Hematopoietic multipotent progenitor cell (in vitro differentiated cells): ENCODE data around the gene B3GAT3. TPM values are rescaled to one million over a fixed set of nuclear protein-coding genes. Genes with fewer than 3 reads are reported as not detected.
A peak's percentile ranks its signal among the peaks of the same experiment; 100 is the strongest.
"Not testable (repeated sequence)": the region's sequence is repeated elsewhere in the genome, so short reads cannot be mapped to it uniquely, and the experiment has no call there.

ENCODE experiments used
- DNase-seq, 3 donors: peaks; one replicate each; pipeline ENCODE4 v3.0.0-alpha.2; 2011 to 2015; ENCODE audit warnings: low read depth in 2 of 3, low spot score in 2 of 3
- small RNA-seq: library from RNA; depleted of rRNA; stranded (forward); fragments of <200 nt; gene quantifications from one replicate; pipeline ENCODE3, GENCODE V24; 2012
- total RNA-seq: library from RNA; depleted of rRNA; stranded (reverse); fragments of >200 nt; gene quantifications from one replicate; pipeline ENCODE4 v1.2.3, GENCODE V29; 2012

The B3GAT3 gene
- total RNA-seq, 1 donor: 36.4 TPM

DNA sequence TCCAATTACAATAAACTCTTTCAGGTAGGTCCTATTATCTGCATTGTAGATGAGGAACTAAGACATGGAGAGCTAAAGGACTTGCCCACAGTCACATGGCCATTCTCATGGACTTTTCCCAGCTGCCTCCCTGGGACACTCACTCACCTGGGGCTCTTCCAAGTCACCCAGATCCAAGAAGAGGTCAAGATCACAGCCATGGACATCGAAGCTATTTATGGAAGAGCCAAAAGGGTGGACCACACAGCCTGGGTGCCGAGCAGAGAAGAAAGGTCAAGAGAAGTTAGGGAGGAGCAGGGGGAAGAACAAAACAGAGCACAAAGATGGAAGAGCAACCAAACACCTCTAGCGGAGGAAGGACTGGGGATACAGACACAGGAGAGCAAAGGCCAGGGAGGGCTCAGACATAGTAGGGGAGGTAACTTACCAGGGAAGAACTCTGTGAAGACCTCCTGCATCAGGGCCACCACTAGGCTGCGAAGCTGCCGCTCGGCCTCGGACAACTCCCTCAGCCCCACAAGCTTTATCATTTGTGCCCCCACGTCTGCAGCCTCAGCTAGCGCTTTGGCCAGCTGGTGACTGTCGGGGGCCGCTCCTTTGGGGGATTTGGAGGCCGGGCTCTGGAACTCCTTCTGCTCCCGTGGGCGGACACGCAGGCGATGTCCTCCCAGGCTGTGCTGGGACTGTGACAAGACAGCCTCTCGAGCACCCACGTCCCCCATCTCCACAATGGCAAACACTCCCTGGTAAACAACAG, 40.6 kb downstream of the B3GAT3 start:
- no peak for DNase-seq

DNA sequence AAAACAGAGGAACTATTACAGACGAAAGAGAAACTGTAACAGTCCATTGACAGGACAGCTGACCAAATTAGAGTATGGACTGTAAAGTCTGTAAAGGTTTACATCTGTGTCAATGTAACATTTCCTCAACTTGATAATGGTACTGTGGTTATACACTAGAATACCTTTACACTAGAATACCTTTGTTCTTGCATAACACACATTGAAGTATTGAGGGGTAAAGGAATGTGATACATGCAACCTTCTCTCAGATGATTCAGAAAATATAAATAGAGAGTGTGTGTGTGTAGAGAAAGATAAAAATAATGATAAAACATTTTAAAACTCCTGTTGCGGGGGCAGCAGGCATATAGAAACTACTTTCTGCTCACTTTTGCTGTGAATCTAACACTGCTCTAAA, 42.5 kb downstream of the B3GAT3 start:
- no peak for DNase-seq

DNA sequence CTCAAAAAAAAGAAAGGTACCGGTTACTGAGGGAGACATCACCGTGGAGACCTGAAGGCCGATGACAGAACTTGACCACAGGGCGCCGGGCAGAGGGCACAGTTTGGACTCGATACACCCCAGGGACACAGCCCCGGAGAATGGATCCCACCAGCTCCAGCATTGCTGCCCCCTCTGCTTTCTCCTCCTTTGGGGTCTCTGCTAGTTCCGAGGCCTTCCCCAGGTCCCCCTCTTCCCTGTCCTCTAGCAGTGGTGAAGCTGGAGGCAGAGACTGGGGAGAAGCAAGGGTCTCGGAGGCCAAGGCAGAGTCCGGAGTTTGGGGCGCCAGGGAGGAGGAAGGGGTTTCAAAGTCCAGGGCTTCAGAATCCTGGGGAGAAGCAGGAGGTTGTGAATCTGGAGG, 43.2 kb downstream of the B3GAT3 start:
- DNase-seq: no peak

DNA sequence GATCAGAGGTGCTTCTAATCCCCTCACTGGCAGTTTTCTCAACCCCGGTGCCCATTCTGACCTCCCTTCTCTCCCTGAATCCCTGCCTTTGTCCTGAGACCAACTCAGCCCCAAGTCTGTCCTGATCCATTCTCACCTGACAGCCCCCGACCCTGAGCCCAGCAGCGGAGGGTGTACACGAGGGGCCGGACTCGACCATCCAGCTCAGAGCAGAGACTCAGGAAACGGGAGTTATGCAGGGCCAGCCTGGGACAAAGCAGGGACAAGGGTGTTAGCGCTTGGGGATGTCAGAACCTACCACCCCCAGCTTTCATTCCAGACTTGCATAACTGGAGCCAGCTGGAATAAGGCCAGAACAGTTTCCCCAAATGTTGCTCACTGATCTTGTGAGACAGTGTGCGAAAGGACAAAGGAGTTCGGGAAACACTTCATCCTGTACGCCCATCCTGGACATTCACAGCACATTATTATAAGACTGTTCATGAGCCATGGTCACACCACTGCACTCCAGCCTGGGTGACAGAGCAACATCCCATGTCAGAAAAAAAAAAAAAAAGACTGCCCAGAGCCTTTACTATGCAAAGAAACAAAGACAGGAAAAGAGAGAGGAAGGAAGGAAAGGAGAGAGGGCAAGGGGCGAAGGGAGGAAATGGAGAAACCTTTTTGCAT, 44.6 kb downstream of the B3GAT3 start:
- DNase-seq: no peak

DNA sequence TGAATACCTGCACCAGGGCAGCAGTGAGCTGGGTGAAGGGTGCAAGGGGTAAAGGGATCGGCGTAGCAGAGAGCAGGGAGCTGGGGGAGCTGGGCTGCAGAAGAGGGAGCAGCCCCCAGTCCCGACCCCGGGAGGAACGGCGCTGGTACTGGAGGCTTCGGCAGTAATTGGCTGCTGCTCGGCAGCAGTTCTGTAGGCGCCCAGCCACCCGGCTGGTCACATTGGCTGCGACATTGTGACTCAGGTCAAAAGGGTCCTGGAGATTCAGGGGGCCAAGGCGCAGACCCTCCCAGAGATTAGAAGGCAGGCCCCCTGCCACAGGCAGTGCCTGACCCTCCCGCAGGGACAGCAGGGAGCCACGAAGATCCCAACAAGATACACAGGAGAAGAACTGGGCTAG, 45.9 kb downstream of the B3GAT3 start:
- no peak for DNase-seq

DNA sequence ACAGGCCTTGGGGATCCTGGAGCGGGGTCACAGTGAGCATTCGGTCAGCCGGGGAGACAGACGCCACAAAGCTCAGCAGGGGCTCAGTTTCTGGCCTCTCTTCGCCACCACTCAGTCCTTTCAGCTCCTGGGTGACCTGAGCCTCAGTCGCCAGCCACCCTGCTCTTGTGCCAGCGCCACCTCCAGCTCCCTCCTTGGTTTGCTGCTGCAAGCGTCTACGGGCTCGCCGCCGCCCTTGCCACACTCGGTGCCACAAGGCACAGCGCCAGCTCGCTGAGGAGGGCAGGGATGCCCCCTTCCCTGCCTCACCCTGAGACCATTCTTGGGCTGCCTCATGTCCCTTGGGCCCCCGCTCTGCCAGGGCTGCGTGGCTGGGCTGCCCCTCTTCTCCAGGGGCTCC, 46.6 kb downstream of the B3GAT3 start:
- no peak for DNase-seq

DNA sequence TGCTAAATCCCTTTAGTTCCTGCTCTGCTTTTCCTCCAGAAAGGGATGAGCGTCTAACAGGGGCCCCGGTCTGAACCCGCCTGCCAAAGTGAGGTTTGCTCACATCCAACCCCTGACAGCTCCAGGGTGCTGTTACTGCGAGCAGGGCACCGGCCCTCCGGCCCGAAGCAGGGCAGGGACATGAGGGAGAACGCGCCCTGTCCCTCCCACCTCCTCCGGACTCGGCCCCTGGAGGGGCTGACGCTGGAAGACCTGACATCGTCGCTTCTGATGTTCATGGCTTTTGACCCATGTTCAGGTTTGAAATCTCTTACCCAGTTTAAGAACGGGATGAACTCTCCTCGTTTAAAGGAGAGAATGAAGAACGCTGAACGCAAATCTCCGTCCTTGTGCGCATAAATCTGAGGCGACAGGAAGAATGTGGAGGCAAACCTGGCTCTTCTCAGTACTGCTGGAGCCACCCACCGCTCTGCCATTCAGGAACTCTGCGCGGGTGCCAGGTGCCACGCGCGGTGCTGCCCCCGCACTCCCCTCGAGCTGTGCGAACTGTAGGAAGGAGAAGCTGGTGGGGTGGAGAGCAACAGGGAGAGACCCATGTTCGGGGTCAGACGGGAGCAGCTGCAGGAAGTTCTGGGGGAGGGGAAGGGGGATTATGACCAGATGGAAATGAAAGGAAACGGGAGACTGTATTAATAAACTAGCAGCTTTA, 47.3 kb downstream of the B3GAT3 start:
- DNase-seq: no peak

DNA sequence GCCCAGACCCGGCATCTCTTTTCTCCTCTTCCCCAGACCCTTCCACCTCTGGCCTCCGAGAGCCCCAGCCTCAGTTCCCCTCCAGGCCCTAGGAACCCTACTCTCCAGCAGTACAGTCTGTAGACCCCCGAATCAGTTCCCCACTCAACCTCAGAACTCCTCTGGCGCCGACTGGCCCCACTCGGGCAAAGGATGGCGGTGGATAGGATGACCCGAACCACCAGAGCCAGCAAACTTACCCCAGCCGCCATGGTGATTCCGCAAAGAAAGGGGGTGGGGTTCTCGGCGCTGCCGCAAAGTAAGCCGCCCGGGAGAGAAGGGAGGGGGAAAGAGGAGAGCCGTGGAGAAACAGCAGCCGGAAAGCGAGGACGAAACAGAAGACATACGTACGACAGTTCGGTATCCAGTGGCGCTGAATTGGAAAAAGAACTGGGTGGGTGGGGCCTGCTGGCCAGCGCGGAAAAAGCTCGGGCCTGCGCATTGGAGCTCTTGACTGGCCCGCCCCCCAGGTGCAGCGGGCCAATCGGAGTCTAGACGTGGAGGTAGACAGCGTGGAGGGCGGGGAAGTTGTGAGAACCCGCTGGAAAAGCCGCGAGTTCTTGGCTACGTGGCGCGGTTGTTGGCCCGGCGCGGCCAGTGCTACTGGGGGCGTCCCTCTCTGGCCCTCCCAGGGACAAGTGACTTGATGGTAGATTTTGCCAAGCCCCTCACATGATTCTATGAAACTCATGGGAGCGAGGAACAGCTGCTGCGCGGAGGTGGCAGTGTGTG, 48.0 kb downstream of the B3GAT3 start, which contains the start of gene EEF1G:
Gene EEF1G (minus strand): TSS at position 300 of the 771 bp plus-strand sequence. CDS start 49 bp downstream, at position 251.
- peak; percentile 91 to 100 (median 99) for DNase-seq

DNA sequence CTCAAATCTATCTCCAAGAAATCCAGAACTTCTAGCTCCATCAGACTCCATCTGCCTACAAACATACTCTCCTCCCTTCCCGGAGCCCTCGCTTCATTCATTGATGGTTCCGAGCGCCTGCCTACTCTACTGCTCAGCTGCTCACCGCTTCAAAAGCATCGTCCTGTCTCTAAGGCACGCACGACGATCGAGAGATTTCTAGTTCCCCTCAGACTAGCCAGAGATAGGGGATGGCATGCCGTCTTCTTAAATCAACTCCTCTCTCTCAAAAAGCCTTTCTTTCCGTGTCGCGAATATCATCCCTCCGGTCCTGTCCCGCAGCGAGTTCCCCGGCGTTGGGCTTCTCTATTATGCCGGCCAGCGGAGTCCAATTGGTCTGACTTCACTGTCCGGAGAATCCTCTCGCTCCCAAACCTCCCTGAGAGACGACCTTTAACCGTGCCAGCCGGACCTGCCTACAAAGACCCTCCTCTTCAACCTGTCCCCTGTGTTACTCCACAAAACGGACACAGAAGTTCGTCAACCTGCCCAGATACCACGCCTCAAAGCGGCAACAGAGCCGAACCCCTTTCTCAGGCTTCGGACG, 48.7 kb downstream of the B3GAT3 start:
- peak in 1 of 3 donors; percentile 39 for DNase-seq

DNA sequence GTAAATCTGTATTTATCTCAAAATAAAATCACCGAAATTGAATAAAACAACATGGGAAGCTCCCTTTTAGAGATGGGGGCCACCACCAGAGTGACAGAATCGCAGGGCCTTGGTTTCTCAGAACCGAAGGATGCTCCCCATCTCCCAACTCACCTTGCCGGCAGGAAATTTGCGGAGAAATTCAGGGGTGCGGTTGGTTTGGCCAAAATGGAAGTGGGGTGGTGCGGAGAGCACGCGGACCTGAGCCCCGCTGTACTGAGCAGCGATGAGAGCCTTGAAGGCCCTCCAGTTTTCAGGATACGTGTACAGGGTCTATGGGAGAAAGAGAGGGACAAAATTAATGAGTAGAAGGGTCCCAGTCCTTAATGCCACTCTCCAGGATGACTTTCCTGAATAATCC, 49.4 kb downstream of the B3GAT3 start:
- no peak for DNase-seq

DNA sequence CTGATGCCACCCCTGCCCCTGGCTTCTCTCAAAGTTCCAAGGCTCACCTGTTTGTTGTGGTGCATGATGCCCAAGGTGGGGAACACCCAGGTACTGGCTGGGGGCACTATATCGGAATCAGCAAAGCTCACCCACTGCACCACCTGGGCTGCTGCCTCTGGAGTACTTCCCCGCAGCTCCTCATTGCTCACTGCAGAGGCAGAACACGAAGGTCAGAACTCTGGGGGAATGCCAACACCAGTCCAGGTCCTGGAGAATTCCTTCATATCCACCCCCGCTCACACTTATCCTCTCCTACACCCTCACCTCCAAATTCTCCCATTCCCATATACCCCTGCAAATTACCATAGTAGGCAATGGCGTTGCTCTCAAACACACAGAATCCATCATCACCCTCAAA, 50.3 kb downstream of the B3GAT3 start:
- DNase-seq: not testable (repeated sequence)

DNA sequence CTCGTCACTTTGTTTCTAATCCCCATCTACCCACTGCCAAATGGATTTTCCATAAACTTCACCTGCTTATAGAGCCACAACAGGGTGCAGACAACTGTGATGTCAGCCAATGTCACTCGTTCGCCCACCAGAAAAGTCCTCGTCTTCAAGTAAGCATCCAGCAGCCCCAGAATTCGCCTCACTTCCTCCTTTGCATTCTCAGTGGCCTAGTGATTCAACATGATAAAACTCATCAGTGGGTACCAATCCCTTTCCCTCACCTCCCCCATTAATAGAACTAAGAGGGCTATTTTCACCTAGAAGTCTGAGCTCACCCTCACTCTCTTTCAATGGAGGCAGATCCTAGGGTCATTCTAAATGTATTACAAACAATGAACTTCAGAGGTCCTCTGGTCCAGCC, 50.9 kb downstream of the B3GAT3 start:
- not testable (repeated sequence) for DNase-seq

DNA sequence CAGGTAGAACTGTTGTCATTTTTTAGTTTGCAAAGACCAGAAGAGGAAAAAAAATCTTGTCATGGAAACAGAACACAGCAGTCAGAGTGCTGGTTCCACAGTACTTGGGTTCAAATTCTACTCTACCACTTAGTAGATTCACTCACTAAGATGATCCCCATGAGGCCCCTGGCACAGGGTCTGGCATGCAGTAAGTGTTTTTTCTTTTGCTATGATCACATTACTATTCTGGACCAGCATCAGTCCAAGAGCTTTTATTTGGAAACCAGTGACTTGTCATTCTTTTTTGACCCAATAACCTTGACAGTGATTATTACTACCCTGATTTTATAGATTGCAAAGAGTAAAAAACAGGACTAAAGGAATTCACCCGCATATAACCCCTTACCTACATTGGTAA, 52.2 kb downstream of the B3GAT3 start:
- DNase-seq: no peak

DNA sequence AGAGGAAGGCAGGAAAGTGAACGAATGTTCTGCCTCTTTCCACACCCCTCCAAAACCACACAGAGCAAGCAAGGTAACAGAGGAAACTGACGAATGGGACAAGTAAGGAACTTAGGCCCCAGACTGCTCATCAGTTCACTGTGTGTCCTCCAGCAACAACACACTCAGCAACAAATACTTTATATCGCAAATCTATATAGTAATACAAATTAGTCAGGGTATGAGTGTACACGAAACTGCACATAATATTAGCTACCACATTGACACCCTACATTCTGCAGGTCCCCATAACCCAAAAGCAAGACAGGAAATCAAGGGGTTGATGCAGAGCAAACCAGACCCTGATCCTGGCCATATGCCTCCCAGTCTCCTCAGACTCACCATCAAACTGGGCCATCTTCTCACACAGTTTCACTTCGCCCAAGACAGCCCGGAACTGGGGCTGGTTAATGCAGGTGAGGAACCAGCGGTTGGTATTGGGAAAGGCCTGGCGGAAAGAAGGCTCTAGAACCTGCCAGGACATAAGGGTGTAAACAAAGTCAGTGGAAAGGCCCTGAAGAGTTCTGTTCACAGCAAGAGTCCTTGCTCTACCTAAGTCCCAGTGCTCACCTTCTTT, 54.7 kb downstream of the B3GAT3 start:
- no peak for DNase-seq

DNA sequence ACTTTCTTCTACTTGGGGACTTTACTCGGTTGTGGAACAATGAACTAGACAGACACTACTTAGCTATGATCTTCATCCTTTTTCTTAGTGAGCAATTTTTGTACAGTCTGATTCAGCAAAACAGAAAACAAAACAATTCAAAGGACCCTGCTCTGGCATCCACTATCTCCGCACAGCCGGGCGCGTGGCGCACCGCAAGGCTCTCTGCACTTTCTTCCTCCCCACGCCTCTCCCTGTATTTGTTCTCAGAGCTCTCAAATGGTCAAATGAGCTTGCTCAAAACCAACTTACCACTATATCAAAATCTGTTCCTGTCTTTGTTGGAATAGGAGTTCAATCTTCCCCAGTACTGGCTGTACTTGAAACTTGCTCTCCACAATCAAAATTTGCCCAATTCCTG, 55.5 kb downstream of the B3GAT3 start:
- no peak for DNase-seq

Small RNA genes lying within 50 kb of the gene (small RNA-seq; reads per million reads assigned to genes)
- gene AP001458.1 (not detected), gene MIR6747 (0.20 reads per million), gene SNORA57 (not detected)

Other genes with a start within 250 kb of the B3GAT3 start
- not detected for gene SCGB1A1, start 203.0 kb downstream of the B3GAT3 start, total RNA-seq
- gene AHNAK, start 75.2 kb downstream of the B3GAT3 start, total RNA-seq: 250 TPM
- 3,462 TPM for gene EEF1G, start 48.1 kb downstream of the B3GAT3 start, total RNA-seq
- 11.6 TPM for gene TUT1, start 30.5 kb downstream of the B3GAT3 start, total RNA-seq
- 142 TPM for gene MTA2, start 20.1 kb downstream of the B3GAT3 start, total RNA-seq
- 38.0 TPM for gene EML3, start 9.2 kb downstream of the B3GAT3 start, total RNA-seq
- gene ROM1, start 8.7 kb downstream of the B3GAT3 start, total RNA-seq: 2.7 TPM
- 215 TPM for gene GANAB, start 24.6 kb upstream of the B3GAT3 start, total RNA-seq
- 33.7 TPM for gene INTS5, start 31.3 kb upstream of the B3GAT3 start, total RNA-seq
- 15.3 TPM for gene C11orf98, start 43.2 kb upstream of the B3GAT3 start, total RNA-seq
- gene CSKMT, start 43.3 kb upstream of the B3GAT3 start, total RNA-seq: 51.7 TPM
- 7.3 TPM for gene UQCC3, start 49.7 kb upstream of the B3GAT3 start, total RNA-seq
- gene LBHD1, start 50.3 kb upstream of the B3GAT3 start, total RNA-seq: 6.5 TPM
- 141 TPM for gene UBXN1, start 57.1 kb upstream of the B3GAT3 start, total RNA-seq
- 0.27 TPM for gene LRRN4CL, start 67.5 kb upstream of the B3GAT3 start, total RNA-seq
- 66.5 TPM for gene BSCL2, start 85.4 kb upstream of the B3GAT3 start, total RNA-seq
- gene GNG3, start 85.7 kb upstream of the B3GAT3 start, total RNA-seq: not detected
- 7.5 TPM for gene HNRNPUL2, start 105.5 kb upstream of the B3GAT3 start, total RNA-seq
- 30.4 TPM for gene TTC9C, start 106.5 kb upstream of the B3GAT3 start, total RNA-seq
- gene ZBTB3, start 132.2 kb upstream of the B3GAT3 start, total RNA-seq: 17.5 TPM
- gene POLR2G, start 139.6 kb upstream of the B3GAT3 start, total RNA-seq: 81.3 TPM
- gene TAF6L, start 149.4 kb upstream of the B3GAT3 start, total RNA-seq: 25.0 TPM
- gene TMEM179B, start 165.4 kb upstream of the B3GAT3 start, total RNA-seq: 49.3 TPM
- 31.2 TPM for gene TMEM223, start 170.0 kb upstream of the B3GAT3 start, total RNA-seq
- gene NXF1, start 183.5 kb upstream of the B3GAT3 start, total RNA-seq: 62.2 TPM
- 56.3 TPM for gene STX5, start 210.1 kb upstream of the B3GAT3 start, total RNA-seq
- gene TEX54, start 210.9 kb upstream of the B3GAT3 start, total RNA-seq: not detected
- 74.3 TPM for gene WDR74, start 217.6 kb upstream of the B3GAT3 start, total RNA-seq